Activated gamma-delta T cell treated with Interleukin-2 at 50 U/mL for 16 hours (primary cell): ENCODE data around the gene ZNF808.
A peak's percentile ranks its signal among the peaks of the same experiment; 100 is the strongest.
"Not testable (repeated sequence)": the region's sequence is repeated elsewhere in the genome, so short reads cannot be mapped to it uniquely, and the experiment has no call there.

Experiments
- DNase-seq: peaks from one replicate; pipeline ENCODE4 v3.0.0-alpha.2; 2020

Gene ZNF808

GRCh38 chr19:52527134-52527955 lies at the start of gene ZNF808:
Gene ZNF808, plus strand, starts transcription at chr19:52527668. Its CDS starts 15,617 bp downstream, at chr19:52543285.
- peak; percentile 99 for DNase-seq

GRCh38 chr19:52484111-52484743 lies 43.2 kb upstream of the ZNF808 start:
- not testable (repeated sequence) for DNase-seq

GRCh38 chr19:52485064-52485463 lies 42.4 kb upstream of the ZNF808 start:
- not testable (repeated sequence) for DNase-seq

- DNase-seq, result not testable (repeated sequence)
Observed at GRCh38 chr19:52485561-52486240, 41.8 kb upstream of the ZNF808 start.

- DNase-seq, result peak; percentile 6
Observed at GRCh38 chr19:52492201-52492993, 35.1 kb upstream of the ZNF808 start.

- no peak for DNase-seq
Observed at GRCh38 chr19:52492994-52493470, 34.4 kb upstream of the ZNF808 start.

- DNase-seq, result no peak
Observed at GRCh38 chr19:52494518-52494917, 33.0 kb upstream of the ZNF808 start.

GRCh38 chr19:52498571-52498970 lies 28.9 kb upstream of the ZNF808 start:
- DNase-seq, result no peak

GRCh38 chr19:52500474-52500873 lies 27.0 kb upstream of the ZNF808 start:
- not testable (repeated sequence) for DNase-seq

GRCh38 chr19:52500991-52501390 lies 26.5 kb upstream of the ZNF808 start:
- not testable (repeated sequence) for DNase-seq

GRCh38 chr19:52507266-52507665 lies 20.2 kb upstream of the ZNF808 start:
- DNase-seq, result no peak

GRCh38 chr19:52516191-52516590 lies 11.3 kb upstream of the ZNF808 start:
- no peak for DNase-seq

- DNase-seq, result no peak
Observed at GRCh38 chr19:52518646-52519045, 8.8 kb upstream of the ZNF808 start.

GRCh38 chr19:52519175-52519574 lies 8.3 kb upstream of the ZNF808 start:
- not testable (repeated sequence) for DNase-seq

GRCh38 chr19:52520013-52520412 lies 7.5 kb upstream of the ZNF808 start:
- DNase-seq, result no peak

GRCh38 chr19:52522551-52522950 lies 4.9 kb upstream of the ZNF808 start:
- DNase-seq, result no peak

- DNase-seq, result no peak
Observed at GRCh38 chr19:52524086-52524485, 3.4 kb upstream of the ZNF808 start.

- DNase-seq, result no peak
Observed at GRCh38 chr19:52527956-52528351, 486 bp downstream of the ZNF808 start.

GRCh38 chr19:52532480-52532879 lies 5.0 kb downstream of the ZNF808 start:
- no peak for DNase-seq

GRCh38 chr19:52533901-52534300 lies 6.4 kb downstream of the ZNF808 start:
- DNase-seq, result no peak

GRCh38 chr19:52535385-52535770 lies 7.9 kb downstream of the ZNF808 start:
- DNase-seq, result peak; percentile 14

- DNase-seq, result peak; percentile 92
Observed at GRCh38 chr19:52535771-52536447, 8.4 kb downstream of the ZNF808 start.
